PC-3 (cell line): ENCODE data around the gene PAOX. TPM values are rescaled to one million over a fixed set of nuclear protein-coding genes. Genes with fewer than 3 reads are reported as not detected.
A peak's percentile ranks its signal among the peaks of the same experiment; 100 is the strongest.

Experiments
- ATAC-seq: fragments of 200-7000 bp; cut with Tn5 transposase; 2 replicates; pipeline ENCODE4 v1.9.1; 2020; ENCODE audit warnings: mild to moderate bottlenecking, moderate library complexity
- BruUV-seq: library from RNA; stranded (reverse); fragments of 400-500 nt; replicated peaks from 2 replicates; lab custom pipeline; 2021; lab: Mats Ljungman, UMichigan
- CTCF ChIA-PET: fragments of 300-600 bp; sonication (Branson Sonifier 250); formaldehyde crosslinking; loops from one replicate; lab custom pipeline; 2022; ENCODE audit warnings: antibody characterized with exemption; lab: Charles Lee
- POLR2A ChIA-PET: fragments of 300-600 bp; sonication (Branson Sonifier 250); formaldehyde crosslinking; loops from one replicate; lab custom pipeline; 2022; ENCODE audit warnings: antibody characterized with exemption; ENCODE audit not compliant: unreplicated experiment; lab: Charles Lee
- DNase-seq: peaks from one replicate; pipeline ENCODE4 v3.0.0-alpha.2; 2015
- H2AFZ ChIP-seq: fragments of 300-600 bp; sonication (generic); 2 replicates; pipeline ENCODE4 v1.6.0; 2016; ENCODE audit warnings: antibody characterized with exemption, low read length
- H3F3A ChIP-seq: fragments of 300-600 bp; sonication (generic); one replicate; pipeline ENCODE4 v1.6.0; 2017; ENCODE audit warnings: antibody characterized with exemption, low read length, control low read depth, mild to moderate bottlenecking; ENCODE audit not compliant: unreplicated experiment
- H3K27ac ChIP-seq: fragments of 300-600 bp; sonication (generic); 2 replicates; pipeline ENCODE4 v1.5.1; 2016; ENCODE audit warnings: mild to moderate bottlenecking, low read length
- H3K27me3 ChIP-seq: fragments of 300-600 bp; sonication (generic); 2 replicates; pipeline ENCODE4 v1.6.1; 2016; ENCODE audit warnings: low read length, mixed read lengths
- H3K36me3 ChIP-seq: fragments of 300-600 bp; sonication (generic); 2 replicates; pipeline ENCODE4 v1.6.1; 2016; ENCODE audit warnings: low read depth, mixed run types, low read length, mixed read lengths
- H3K4me1 ChIP-seq: fragments of 300-600 bp; sonication (generic); 2 replicates; pipeline ENCODE4 v1.5.1; 2016; ENCODE audit warnings: low read length; ENCODE audit not compliant: insufficient read depth
- H3K4me2 ChIP-seq: fragments of 300-600 bp; sonication (generic); 2 replicates; pipeline ENCODE4 v1.6.0; 2016; ENCODE audit warnings: low read length
- H3K4me3 ChIP-seq: fragments of 300-600 bp; sonication (generic); 2 replicates; pipeline ENCODE4 v1.5.1; 2016; ENCODE audit warnings: mild to moderate bottlenecking, low read length, mixed read lengths
- H3K79me2 ChIP-seq: fragments of 300-600 bp; sonication (generic); 2 replicates; pipeline ENCODE4 v1.6.1; 2017; ENCODE audit warnings: low read length, mixed read lengths
- H3K9ac ChIP-seq: fragments of 300-600 bp; sonication (generic); 2 replicates; pipeline ENCODE4 v1.6.0; 2016; ENCODE audit warnings: mild to moderate bottlenecking, low read length
- H3K9me2 ChIP-seq: fragments of 300-600 bp; sonication (generic); replicated peaks from 2 replicates; pipeline ENCODE4 v1.6.1; 2016; ENCODE audit warnings: mixed run types, low read length, mixed read lengths
- H3K9me3 ChIP-seq: fragments of 300-600 bp; sonication (generic); 2 replicates; pipeline ENCODE4 v1.6.1; 2016; ENCODE audit warnings: low read length, mixed read lengths
- H4K20me1 ChIP-seq: fragments of 300-600 bp; sonication (generic); 2 replicates; pipeline ENCODE4 v1.6.1; 2016; ENCODE audit warnings: low read length, mixed read lengths
- EZH2 ChIP-seq: fragments of 300-600 bp; sonication (generic); IDR thresholded peaks from one replicate; pipeline ENCODE4 v1.6.1; 2017; ENCODE audit warnings: antibody characterized with exemption, mild to moderate bottlenecking, low read length; ENCODE audit not compliant: unreplicated experiment
- EZH2phosphoT487 ChIP-seq: fragments of 300-600 bp; sonication (generic); IDR thresholded peaks from 2 replicates; pipeline ENCODE4 v1.6.1; 2018; ENCODE audit warnings: mild to moderate bottlenecking, antibody characterized with exemption, low read length, borderline replicate concordance
- intact Hi-C: fragments of 100-400 bp; cut with micrococcal nuclease; formaldehyde crosslinking; loops from 2 replicates; pipeline ENCODE4 v1.9.0; 2023
- total RNA-seq: library from RNA; depleted of rRNA; stranded (reverse); fragments of >200 nt; gene quantifications from 2 replicates; pipeline ENCODE4 v1.2.3, GENCODE V29; 2014
- TF ChIP-seq, protein P1 (sequence below): fragments of 300-600 bp; sonication (generic); conservative IDR thresholded peaks from 2 replicates; pipeline ENCODE4 v1.5.1; 2017; ENCODE audit warnings: antibody characterized with exemption, low read depth, mild to moderate bottlenecking, low read length

PAOX gene
- total RNA-seq, 1 experiment from 2014 or later, result 4.1 TPM

DNA sequence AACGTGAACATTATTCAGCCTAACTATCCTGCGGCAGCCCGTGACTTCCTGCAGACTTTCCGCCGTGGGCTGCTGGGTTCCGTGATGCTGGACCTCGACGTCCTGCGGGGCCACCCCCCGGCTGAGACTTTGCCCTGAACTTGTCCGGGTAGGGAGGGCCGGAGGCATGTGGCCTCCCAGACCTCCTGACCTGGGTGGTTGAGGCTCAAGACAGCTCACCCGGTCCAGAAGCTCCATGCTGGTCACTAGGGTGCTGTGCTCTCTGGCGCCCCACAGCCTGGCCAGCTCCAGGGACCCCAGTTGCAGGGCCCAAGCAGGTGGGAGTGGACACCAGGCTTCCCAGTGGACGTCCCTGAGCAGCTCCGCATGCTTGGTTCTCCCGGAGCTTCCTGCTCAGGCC, 41.0 kb downstream of the PAOX start:
- H3K9ac ChIP-seq, result no peak overlapping the region
- H3K79me2 ChIP-seq, result no peaks in the 10 kb centered on the region
- H3K4me1 ChIP-seq, result no peaks in the 10 kb centered on the region
- H3K36me3 ChIP-seq, result no peaks in the 10 kb centered on the region
- no peaks in the 10 kb centered on the region for H3F3A ChIP-seq
- ATAC-seq, result no peak
- TF ChIP-seq, protein P1, sequence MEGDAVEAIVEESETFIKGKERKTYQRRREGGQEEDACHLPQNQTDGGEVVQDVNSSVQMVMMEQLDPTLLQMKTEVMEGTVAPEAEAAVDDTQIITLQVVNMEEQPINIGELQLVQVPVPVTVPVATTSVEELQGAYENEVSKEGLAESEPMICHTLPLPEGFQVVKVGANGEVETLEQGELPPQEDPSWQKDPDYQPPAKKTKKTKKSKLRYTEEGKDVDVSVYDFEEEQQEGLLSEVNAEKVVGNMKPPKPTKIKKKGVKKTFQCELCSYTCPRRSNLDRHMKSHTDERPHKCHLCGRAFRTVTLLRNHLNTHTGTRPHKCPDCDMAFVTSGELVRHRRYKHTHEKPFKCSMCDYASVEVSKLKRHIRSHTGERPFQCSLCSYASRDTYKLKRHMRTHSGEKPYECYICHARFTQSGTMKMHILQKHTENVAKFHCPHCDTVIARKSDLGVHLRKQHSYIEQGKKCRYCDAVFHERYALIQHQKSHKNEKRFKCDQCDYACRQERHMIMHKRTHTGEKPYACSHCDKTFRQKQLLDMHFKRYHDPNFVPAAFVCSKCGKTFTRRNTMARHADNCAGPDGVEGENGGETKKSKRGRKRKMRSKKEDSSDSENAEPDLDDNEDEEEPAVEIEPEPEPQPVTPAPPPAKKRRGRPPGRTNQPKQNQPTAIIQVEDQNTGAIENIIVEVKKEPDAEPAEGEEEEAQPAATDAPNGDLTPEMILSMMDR, result no peak
- no peak for TF ChIP-seq EZH2
- no peak for TF ChIP-seq EZH2phosphoT487
- H3K27ac ChIP-seq, result no peak overlapping the region
- BruUV-seq, result TSS peak; percentile 20
- ChIA-PET CTCF (no interaction called here), POLR2A (no interaction called here)
- intact Hi-C loops, result no loop called here
- no peaks in the 10 kb centered on the region for H4K20me1 ChIP-seq
- H3K9me3 ChIP-seq, result no peaks in the 10 kb centered on the region
- H3K4me2 ChIP-seq, result no peak overlapping the region
- no peaks in the 10 kb centered on the region for H3K9me2 ChIP-seq
- H3K27me3 ChIP-seq, result no peaks in the 10 kb centered on the region
- no peak for DNase-seq
- H3K4me3 ChIP-seq, result no peak overlapping the region
- no peak overlapping the region for H2AFZ ChIP-seq

DNA sequence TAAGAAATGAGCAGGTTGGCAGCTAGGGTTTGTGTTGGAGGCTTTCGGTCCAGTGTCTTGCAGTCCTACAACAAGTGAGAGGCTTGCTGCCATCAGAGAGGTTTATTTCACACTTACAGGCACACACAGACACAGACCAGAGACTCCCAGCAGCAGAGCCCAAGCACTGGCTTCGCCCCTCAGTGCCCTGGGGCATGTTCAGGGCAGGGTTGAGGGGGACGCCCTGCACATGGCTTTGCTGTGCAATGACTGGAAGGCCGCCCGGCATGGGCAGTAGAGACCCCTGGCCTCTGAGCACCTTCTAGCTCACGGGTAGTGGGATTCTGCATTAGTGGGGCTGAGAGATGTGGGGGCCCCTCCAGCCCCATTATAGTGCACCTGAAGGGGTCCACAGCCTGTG, 41.5 kb downstream of the PAOX start:
- Histone ChIP-seq H4K20me1 (no peaks in the 10 kb centered on the region), H3K27me3 (no peaks in the 10 kb centered on the region), H3K27ac (no peak overlapping the region), H2AFZ (no peak overlapping the region), H3K9me2 (no peaks in the 10 kb centered on the region), H3K9me3 (no peaks in the 10 kb centered on the region), H3K4me1 (no peaks in the 10 kb centered on the region), H3K4me3 (no peak overlapping the region), H3K79me2 (no peaks in the 10 kb centered on the region), H3K9ac (no peak overlapping the region), H3K4me2 (no peak overlapping the region), H3K36me3 (no peaks in the 10 kb centered on the region), H3F3A (no peaks in the 10 kb centered on the region)
- ChIA-PET CTCF (no interaction called here), POLR2A (no interaction called here)
- no TSS peak for BruUV-seq
- ATAC-seq (no peak), DNase-seq (no peak)
- TF ChIP-seq, protein P1, result no peak
- no peak for TF ChIP-seq EZH2phosphoT487
- no peak for TF ChIP-seq EZH2
- intact Hi-C loops, result no loop called here

DNA sequence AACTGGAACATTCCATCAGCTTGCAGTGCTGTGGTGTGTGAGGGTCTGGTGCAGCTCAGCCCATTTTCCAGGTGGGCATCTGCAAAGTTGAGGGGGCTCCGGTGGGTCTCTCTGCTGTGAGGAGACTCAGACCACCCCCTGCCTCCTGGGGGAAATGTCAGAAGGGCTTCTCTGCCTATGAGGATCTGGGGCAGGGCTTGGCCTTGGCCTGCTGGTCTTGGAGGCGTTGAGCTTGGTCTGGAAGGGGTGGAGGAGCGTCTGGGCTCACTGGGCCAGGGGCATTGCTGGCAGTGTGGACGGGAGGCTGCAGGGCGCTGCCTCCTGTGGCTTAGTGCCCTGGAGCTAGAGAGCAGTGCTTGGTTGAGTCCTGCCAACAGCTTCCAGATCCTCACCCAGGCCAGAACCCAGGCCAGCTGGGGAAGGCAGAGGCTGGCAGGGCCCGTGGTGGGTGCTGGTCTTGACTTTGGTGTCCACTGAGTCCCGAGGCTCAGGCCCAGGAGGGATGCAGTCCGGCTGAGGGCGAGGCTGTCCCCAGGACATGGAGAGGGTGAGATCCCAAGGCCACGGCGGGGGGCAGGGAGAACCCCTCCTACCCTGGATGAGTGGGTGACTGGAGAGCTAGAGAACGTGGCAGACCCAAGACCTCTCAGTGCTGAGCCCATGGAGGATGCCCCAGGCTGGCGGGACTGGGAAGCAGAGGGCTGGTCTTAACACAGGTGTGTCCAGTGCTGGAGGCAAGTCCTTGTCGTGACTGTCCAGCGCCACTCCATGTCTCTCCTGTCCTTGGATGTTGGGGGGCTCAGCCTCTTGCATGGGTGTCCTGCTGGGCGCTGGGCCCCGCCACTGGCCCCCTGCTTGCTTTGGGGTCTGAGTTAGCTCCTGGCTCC, 42.5 kb downstream of the PAOX start:
- no peak for ATAC-seq
- no peaks in the 10 kb centered on the region for H3K9me3 ChIP-seq
- no peaks in the 10 kb centered on the region for H3K79me2 ChIP-seq
- no peak overlapping the region for H3K27ac ChIP-seq
- H3K36me3 ChIP-seq, result no peaks in the 10 kb centered on the region
- H3F3A ChIP-seq, result no peaks in the 10 kb centered on the region
- no peak overlapping the region for H3K4me2 ChIP-seq
- ChIA-PET CTCF (no interaction called here), POLR2A (no interaction called here)
- no peaks in the 10 kb centered on the region for H3K27me3 ChIP-seq
- no TSS peak for BruUV-seq
- no peak overlapping the region for H3K4me3 ChIP-seq
- DNase-seq, result no peak
- no peak overlapping the region for H3K9ac ChIP-seq
- H4K20me1 ChIP-seq, result no peaks in the 10 kb centered on the region
- no peaks in the 10 kb centered on the region for H3K4me1 ChIP-seq
- TF ChIP-seq, protein P1, result no peak
- no peak for TF ChIP-seq EZH2
- no peak for TF ChIP-seq EZH2phosphoT487
- H2AFZ ChIP-seq, result no peak overlapping the region
- intact Hi-C loops, result no loop called here
- H3K9me2 ChIP-seq, result no peaks in the 10 kb centered on the region
